Activated naive CD4-positive, alpha-beta T cell treated with anti-CD3 and anti-CD28 coated beads, Interleukin-2, amount 50 U/mL, for 24 hours (primary cell): ENCODE measurements around the gene BFSP1.

Experiments
- H3K27ac Mint-ChIP-seq: one replicate; pipeline ENCODE4 v1.8.0; 2021; ENCODE audit warnings: mild to moderate bottlenecking, mixed read lengths
- H3K27me3 Mint-ChIP-seq: one replicate; pipeline ENCODE4 v1.8.0; 2021; ENCODE audit warnings: mixed read lengths
- H3K36me3 Mint-ChIP-seq: one replicate; pipeline ENCODE4 v1.8.0; 2021; ENCODE audit warnings: mixed read lengths
- H3K4me1 Mint-ChIP-seq: one replicate; pipeline ENCODE4 v1.8.0; 2021; ENCODE audit warnings: mixed read lengths
- H3K4me3 Mint-ChIP-seq: one replicate; pipeline ENCODE4 v1.8.0; 2021; ENCODE audit warnings: mild to moderate bottlenecking, mixed read lengths
- H3K9me3 Mint-ChIP-seq: one replicate; pipeline ENCODE4 v1.8.0; 2021; ENCODE audit warnings: mixed read lengths

Gene BFSP1

GRCh38 chr20:17515053-17515452 lies 16.1 kb downstream of the BFSP1 start:
- no peak overlapping the region for H3K27ac Mint-ChIP-seq
- peaks cover 8% of the 10 kb centered on the region for H3K4me1 Mint-ChIP-seq
- H3K9me3 Mint-ChIP-seq: no peaks in the 10 kb centered on the region
- H3K36me3 Mint-ChIP-seq: no peaks in the 10 kb centered on the region
- H3K27me3 Mint-ChIP-seq: no peaks in the 10 kb centered on the region
- no peak overlapping the region for H3K4me3 Mint-ChIP-seq

- H3K4me1 Mint-ChIP-seq: peaks cover 8% of the 10 kb centered on the region
- no peak overlapping the region for H3K27ac Mint-ChIP-seq
- H3K9me3 Mint-ChIP-seq: no peaks in the 10 kb centered on the region
- no peaks in the 10 kb centered on the region for H3K27me3 Mint-ChIP-seq
- no peaks in the 10 kb centered on the region for H3K36me3 Mint-ChIP-seq
- no peak overlapping the region for H3K4me3 Mint-ChIP-seq
Measured at GRCh38 chr20:17513939-17514338, 17.2 kb downstream of the BFSP1 start.

- Mint-ChIP-seq H3K4me3 (no peak overlapping the region), H3K9me3 (no peaks in the 10 kb centered on the region)
Measured at GRCh38 chr20:17511401-17511800, 19.8 kb downstream of the BFSP1 start.

GRCh38 chr20:17510548-17510947 lies 20.6 kb downstream of the BFSP1 start:
- Mint-ChIP-seq H3K27ac (no peak overlapping the region), H3K4me3 (no peak overlapping the region), H3K27me3 (no peaks in the 10 kb centered on the region), H3K4me1 (peaks cover 14% of the 10 kb centered on the region), H3K36me3 (no peaks in the 10 kb centered on the region), H3K9me3 (no peaks in the 10 kb centered on the region)

More at GRCh38 chr20:17511401-17511800, 19.8 kb downstream of the BFSP1 start:
- H3K4me1 Mint-ChIP-seq: peaks cover 8% of the 10 kb centered on the region
- no peak overlapping the region for H3K27ac Mint-ChIP-seq
- H3K27me3 Mint-ChIP-seq: no peaks in the 10 kb centered on the region
- no peaks in the 10 kb centered on the region for H3K36me3 Mint-ChIP-seq

- no peak overlapping the region for H3K4me3 Mint-ChIP-seq
- H3K4me1 Mint-ChIP-seq: peaks cover 32% of the 10 kb centered on the region
- H3K9me3 Mint-ChIP-seq: no peaks in the 10 kb centered on the region
Measured at GRCh38 chr20:17508756-17509155, 22.4 kb downstream of the BFSP1 start.

GRCh38 chr20:17507531-17507930 lies 23.6 kb downstream of the BFSP1 start:
- Mint-ChIP-seq H3K27me3 (no peaks in the 10 kb centered on the region), H3K9me3 (no peaks in the 10 kb centered on the region), H3K36me3 (no peaks in the 10 kb centered on the region), H3K4me3 (no peak overlapping the region), H3K27ac (no peak overlapping the region), H3K4me1 (peaks cover 39% of the 10 kb centered on the region)

More at GRCh38 chr20:17508756-17509155, 22.4 kb downstream of the BFSP1 start:
- Mint-ChIP-seq H3K36me3 (no peaks in the 10 kb centered on the region), H3K27ac (no peak overlapping the region), H3K27me3 (no peaks in the 10 kb centered on the region)

GRCh38 chr20:17507032-17507431 lies 24.1 kb downstream of the BFSP1 start:
- no peaks in the 10 kb centered on the region for H3K9me3 Mint-ChIP-seq
- H3K4me3 Mint-ChIP-seq: peak overlapping the region; percentile 26
- H3K36me3 Mint-ChIP-seq: no peaks in the 10 kb centered on the region
- no peaks in the 10 kb centered on the region for H3K27me3 Mint-ChIP-seq
- no peak overlapping the region for H3K27ac Mint-ChIP-seq
- H3K4me1 Mint-ChIP-seq: peaks cover 42% of the 10 kb centered on the region

- Mint-ChIP-seq H3K4me1 (peaks cover 35% of the 10 kb centered on the region), H3K36me3 (no peaks in the 10 kb centered on the region), H3K4me3 (peak overlapping the region; percentile 89), H3K9me3 (no peaks in the 10 kb centered on the region), H3K27me3 (no peaks in the 10 kb centered on the region), H3K27ac (peak overlapping the region; percentile 68)
Measured at GRCh38 chr20:17505636-17506517, 25.3 kb downstream of the BFSP1 start.

GRCh38 chr20:17504898-17505635 lies 26.1 kb downstream of the BFSP1 start:
- Mint-ChIP-seq H3K27ac (peak overlapping the region; percentile 68), H3K27me3 (no peaks in the 10 kb centered on the region), H3K4me1 (peaks cover 35% of the 10 kb centered on the region), H3K36me3 (no peaks in the 10 kb centered on the region), H3K9me3 (no peaks in the 10 kb centered on the region), H3K4me3 (peak overlapping the region; percentile 89)

GRCh38 chr20:17504066-17504897 lies 26.9 kb downstream of the BFSP1 start:
- peaks cover 35% of the 10 kb centered on the region for H3K4me1 Mint-ChIP-seq
- H3K27me3 Mint-ChIP-seq: no peaks in the 10 kb centered on the region
- no peaks in the 10 kb centered on the region for H3K36me3 Mint-ChIP-seq
- H3K4me3 Mint-ChIP-seq: peak overlapping the region; percentile 89
- H3K27ac Mint-ChIP-seq: peak overlapping the region; percentile 41
- H3K9me3 Mint-ChIP-seq: no peaks in the 10 kb centered on the region

GRCh38 chr20:17503301-17504065 lies 27.7 kb downstream of the BFSP1 start:
- Mint-ChIP-seq H3K4me3 (peak overlapping the region; percentile 15), H3K4me1 (peaks cover 35% of the 10 kb centered on the region), H3K36me3 (no peaks in the 10 kb centered on the region), H3K27ac (no peak overlapping the region), H3K27me3 (no peaks in the 10 kb centered on the region), H3K9me3 (no peaks in the 10 kb centered on the region)

- Mint-ChIP-seq H3K36me3 (no peaks in the 10 kb centered on the region), H3K9me3 (no peaks in the 10 kb centered on the region), H3K4me3 (no peak overlapping the region), H3K27me3 (no peaks in the 10 kb centered on the region), H3K4me1 (peaks cover 35% of the 10 kb centered on the region), H3K27ac (no peak overlapping the region)
Measured at GRCh38 chr20:17502105-17502504, 29.1 kb downstream of the BFSP1 start.

GRCh38 chr20:17501701-17502100 lies 29.5 kb downstream of the BFSP1 start:
- peaks cover 35% of the 10 kb centered on the region for H3K4me1 Mint-ChIP-seq
- no peaks in the 10 kb centered on the region for H3K9me3 Mint-ChIP-seq
- H3K4me3 Mint-ChIP-seq: no peak overlapping the region
- H3K27ac Mint-ChIP-seq: no peak overlapping the region
- H3K36me3 Mint-ChIP-seq: no peaks in the 10 kb centered on the region
- H3K27me3 Mint-ChIP-seq: no peaks in the 10 kb centered on the region

GRCh38 chr20:17500826-17501225 lies 30.4 kb downstream of the BFSP1 start:
- Mint-ChIP-seq H3K36me3 (no peaks in the 10 kb centered on the region), H3K9me3 (no peaks in the 10 kb centered on the region), H3K27ac (no peak overlapping the region), H3K4me1 (peaks cover 31% of the 10 kb centered on the region), H3K27me3 (no peaks in the 10 kb centered on the region), H3K4me3 (no peak overlapping the region)

GRCh38 chr20:17500271-17500670 lies 30.9 kb downstream of the BFSP1 start:
- Mint-ChIP-seq H3K27me3 (no peaks in the 10 kb centered on the region), H3K4me1 (peaks cover 25% of the 10 kb centered on the region), H3K4me3 (no peak overlapping the region), H3K9me3 (no peaks in the 10 kb centered on the region), H3K27ac (no peak overlapping the region), H3K36me3 (no peaks in the 10 kb centered on the region)
